Kidney capillary endothelial cell (primary cell): ENCODE data around the gene ZDHHC19.
"Not testable (repeated sequence)": the region's sequence is repeated elsewhere in the genome, so short reads cannot be mapped to it uniquely, and the experiment has no call there.

ENCODE experiments used
- DNase-seq: peaks from one replicate; pipeline ENCODE4 v3.0.0-alpha.2; 2018; ENCODE audit warnings: low spot score

Gene ZDHHC19

DNA sequence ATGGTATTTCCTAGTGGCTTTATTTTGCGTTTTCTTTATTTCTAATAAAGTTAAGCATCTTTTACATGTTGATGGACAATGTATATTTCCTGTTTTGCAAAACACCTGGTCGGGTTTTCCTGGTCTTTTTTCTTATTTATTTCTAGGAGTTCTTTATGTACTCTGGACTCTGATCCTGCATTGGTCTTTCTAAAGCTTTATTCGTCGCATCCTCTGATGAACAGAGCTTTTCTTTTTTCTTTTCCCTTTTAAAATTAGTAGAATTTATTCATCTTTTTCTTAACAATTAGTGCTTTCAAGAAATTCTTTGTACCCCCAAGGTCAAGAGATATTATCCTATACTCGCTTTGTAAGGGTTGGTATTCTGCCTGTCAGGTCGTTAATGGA, 32.2 kb downstream of the ZDHHC19 start:
- DNase-seq = no peak

DNA sequence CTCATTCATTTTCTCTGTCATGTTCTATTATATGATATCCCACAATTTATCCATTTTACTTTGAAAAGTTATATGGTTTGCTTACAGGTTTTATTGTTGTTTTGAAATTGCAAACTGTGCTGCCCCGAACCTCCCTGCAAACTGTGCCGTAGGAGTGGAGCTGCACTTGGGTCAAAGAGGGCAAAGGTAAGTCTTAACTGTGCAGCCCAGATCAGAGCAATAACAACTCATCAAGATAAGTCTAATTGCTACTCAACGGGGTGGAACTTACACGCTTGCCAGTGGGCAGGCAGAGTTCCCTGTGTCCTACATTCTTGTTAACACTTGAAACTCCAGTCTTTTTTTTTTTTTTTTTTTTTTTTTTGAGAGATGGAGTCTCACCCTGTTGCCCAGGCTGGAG, 33.2 kb downstream of the ZDHHC19 start:
- no peak for DNase-seq

DNA sequence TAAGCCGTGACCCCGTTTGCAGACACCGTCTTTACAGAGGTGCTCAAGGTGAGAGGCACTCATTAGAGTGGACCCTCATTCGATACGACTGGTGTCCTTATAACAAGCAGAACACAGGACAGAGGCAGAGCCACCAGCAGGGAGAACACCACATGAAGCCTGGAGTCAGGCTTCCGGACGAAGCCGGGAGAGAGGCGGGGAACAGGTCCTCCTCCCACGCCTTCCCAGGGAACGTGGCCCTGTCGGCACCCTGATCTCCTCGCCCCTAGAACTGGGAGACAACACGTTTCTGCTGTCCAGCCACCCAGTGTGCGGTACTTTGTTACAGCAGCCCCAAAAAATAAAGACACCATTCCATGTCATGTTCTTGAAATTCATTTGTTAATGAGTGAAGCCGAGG, 33.6 kb downstream of the ZDHHC19 start:
- DNase-seq = no peak

DNA sequence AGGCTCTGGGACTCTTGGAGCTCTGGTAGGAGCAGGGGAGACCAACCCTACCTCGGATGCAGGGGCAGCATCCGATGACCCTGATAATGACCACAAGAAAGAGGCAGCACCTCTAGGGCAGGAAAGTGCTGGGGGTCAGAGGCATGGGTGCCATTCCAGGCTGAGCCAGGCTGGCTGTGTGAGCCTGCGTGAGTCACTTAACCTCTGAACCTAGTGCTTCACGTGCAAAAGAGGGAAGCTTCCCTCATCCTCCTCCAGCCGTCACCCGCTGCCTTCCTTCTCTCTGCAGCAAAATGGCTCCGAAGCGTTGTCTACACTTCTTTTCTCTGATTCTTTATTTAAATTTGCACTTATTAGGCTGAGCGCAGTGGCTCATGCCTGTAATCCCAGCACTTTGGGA, 35.5 kb downstream of the ZDHHC19 start:
- DNase-seq = no peak

DNA sequence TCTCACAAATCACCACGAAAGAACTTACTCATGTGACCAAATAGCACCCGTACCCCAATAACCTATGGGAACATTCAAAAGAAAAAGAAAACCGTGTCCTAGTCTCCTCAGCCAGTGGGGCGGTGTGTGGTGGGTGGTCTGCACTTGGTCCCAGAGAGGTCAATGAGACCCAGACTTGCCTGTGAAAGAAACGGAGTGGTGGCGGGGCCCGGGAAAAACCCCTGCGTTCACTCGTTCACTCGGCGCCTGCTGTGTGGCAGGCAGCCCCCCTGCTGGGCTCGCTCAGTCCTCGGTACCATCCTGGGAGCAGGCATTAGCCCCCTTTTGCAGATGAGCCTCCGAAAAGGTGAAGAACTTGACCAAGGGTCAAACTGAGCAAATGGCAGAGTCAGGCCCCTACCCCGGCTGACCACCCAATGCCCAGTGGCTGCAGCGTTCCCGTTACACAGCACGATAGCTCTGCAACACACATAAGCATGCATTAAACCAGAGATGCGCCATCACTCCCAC, 36.0 kb downstream of the ZDHHC19 start:
- no peak for DNase-seq

DNA sequence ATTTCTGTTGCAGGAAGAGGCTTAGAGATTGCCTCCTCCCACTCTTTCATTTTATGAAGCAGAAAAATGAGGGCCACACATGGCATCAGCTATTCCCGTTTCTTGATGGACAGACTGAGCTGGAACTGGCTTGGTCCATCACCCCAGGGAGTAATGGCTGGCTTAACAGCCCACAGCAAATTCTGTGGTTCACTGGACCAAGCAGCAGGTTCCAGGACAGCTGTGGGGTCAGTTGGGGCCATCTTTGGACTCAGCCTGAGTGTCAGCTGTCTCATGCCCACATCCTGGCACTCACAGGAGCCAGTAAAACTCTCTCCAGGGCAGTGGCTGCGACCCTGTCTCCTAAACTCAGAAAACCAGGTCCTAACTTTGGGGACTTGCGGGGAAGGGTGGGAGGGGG, 36.5 kb downstream of the ZDHHC19 start:
- DNase-seq = no peak

DNA sequence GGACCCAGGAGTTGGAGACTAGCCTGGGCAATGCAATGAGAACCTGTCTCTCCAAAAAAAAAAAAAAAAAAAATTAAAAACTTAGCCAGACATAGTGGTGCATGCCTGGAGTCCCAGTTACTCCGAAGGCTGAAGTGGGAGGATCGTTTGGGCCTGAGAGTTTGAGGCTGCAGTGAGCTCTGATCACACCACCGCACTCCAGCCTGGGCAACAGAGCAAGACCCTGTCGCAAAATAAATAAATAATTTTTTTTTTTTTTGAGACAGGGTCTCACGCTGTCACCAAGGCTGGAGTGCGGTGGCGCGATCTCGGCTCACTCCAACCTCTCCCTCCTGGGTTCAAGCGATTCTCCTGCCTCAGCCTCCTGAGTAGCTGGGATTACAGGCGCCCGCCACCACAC, 40.9 kb downstream of the ZDHHC19 start:
- DNase-seq = not testable (repeated sequence)

DNA sequence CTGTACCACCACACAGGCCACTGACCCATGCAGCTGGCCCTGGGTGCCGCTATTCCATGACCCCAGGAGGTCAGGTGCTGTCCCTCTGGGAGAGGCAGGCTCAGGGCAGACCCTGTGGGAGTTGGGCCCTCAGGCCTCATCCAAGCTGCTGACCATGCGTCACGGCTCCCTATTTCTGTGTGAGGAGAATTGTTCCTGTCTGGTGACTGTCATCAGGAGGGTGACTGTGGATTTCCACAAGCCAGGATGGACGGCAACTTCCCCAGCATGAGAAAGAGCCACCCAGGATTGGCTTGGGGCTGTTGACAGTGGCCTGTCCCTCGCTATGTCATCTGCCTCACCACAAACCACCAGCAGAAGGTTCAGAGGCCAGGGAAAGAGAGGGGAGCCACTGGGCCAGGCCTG, 41.4 kb downstream of the ZDHHC19 start:
- DNase-seq = no peak

DNA sequence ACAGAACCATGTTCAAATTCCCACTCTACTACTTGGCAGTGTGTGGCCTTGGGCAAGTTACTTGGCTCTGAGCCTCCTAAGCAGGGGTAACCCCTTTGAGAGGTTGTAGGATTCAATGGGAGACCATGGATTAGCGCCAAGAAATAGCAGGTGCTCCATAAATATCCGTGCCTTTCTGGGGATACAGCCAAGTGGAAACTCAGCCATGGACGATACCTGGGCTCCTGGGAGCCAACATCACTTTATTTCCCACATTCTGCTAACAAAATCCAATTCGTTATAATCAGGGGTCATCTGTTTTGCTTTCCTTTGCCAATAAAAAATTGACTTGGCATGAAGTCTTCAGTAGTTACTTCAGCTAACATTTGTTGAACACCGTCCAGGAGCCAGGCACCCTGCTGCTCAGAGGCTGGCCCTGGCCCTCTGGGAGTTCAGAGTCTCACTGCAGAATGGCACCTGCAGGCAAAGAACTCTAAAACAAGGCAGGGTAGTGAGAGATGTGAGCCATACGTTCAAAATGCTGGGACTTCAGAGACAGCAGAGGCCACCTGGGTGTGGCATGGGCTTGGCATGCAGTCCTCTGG, 42.3 kb downstream of the ZDHHC19 start:
- DNase-seq = no peak

DNA sequence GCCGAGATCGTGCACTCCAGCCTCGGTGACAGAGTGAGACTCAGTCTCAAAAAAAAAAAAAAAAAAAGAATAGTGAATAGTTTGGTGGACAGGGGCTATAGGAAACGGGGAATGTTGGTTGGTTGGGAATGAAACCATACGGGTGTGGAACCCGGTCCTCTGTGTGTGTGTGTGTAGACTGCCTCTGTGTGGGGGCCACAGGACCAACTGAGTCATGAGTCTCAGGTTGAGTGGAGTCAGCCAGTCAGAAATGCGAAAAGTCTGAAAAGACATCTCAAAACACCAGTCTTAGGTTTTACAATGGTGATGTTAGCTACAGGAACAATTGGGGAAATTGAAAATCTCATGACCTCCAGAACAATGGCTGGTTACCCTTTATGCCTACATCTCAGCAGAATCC, 44.5 kb downstream of the ZDHHC19 start:
- DNase-seq = no peak

DNA sequence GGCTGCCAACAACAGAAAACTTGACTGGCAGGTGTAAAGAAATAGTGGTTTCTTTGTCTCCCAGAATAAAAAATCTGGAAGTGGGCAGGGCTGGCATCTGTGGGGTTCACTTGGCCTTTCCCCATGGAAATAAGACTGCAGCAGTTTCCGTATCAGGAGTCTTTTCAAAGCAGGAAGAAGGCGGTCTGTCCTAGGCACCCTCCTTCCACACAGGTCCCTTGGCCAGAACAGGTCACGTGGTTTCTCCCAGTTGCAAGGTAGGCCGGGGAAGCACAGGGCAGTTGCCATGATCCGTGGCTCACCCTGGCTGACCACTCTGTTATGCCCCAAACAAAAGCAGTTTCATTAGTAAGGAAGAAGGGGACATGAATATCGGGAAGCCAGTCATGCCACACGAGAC, 45.4 kb downstream of the ZDHHC19 start:
- DNase-seq = no peak

DNA sequence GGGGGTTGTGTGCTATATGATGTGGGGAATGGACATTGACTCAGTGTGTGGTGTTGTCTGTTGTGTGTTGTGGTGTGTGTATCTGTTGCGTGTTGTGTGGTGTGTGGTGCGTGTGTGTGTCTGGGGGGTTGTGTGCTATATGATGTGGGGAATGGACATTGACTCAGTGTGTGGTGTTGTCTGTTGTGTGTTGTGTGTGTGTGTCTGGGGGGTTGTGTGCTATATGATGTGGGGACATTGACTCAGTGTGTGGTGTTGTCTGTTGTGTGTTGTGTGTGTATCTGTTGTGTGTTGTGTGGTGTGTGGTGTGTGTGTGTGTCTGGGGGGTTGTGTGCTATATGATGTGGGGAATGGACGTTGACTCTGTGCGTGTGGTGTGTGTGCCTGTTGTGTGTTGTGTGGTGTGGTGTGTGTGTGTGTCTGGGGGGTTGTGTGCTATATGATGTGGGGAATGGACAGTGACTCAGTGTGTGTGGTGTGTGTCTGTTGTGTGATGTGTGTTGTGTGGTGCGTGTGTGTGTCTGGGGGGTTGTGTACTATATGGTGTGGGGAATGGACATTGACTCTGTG, 46.1 kb downstream of the ZDHHC19 start:
- not testable (repeated sequence) for DNase-seq

DNA sequence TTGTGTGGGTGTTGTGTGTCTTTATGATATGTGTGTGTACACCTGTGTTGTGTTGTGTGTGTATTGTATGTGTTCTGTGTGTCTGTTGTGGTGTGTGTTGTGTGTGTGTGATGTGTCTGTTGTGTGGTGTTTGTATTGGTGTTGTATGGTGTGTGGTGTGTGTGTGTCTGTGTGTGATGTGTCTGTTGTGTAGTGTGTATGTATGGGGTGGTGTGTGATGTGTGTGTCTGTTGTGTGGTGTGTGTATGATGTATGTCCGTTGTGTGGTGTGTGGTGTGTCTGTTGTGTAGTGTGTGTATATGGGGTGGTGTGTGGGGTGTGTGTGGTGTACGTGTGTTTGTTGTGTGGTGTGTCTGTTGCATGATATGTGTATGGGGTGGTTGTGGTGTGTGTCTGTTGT, 46.6 kb downstream of the ZDHHC19 start:
- DNase-seq = no peak

DNA sequence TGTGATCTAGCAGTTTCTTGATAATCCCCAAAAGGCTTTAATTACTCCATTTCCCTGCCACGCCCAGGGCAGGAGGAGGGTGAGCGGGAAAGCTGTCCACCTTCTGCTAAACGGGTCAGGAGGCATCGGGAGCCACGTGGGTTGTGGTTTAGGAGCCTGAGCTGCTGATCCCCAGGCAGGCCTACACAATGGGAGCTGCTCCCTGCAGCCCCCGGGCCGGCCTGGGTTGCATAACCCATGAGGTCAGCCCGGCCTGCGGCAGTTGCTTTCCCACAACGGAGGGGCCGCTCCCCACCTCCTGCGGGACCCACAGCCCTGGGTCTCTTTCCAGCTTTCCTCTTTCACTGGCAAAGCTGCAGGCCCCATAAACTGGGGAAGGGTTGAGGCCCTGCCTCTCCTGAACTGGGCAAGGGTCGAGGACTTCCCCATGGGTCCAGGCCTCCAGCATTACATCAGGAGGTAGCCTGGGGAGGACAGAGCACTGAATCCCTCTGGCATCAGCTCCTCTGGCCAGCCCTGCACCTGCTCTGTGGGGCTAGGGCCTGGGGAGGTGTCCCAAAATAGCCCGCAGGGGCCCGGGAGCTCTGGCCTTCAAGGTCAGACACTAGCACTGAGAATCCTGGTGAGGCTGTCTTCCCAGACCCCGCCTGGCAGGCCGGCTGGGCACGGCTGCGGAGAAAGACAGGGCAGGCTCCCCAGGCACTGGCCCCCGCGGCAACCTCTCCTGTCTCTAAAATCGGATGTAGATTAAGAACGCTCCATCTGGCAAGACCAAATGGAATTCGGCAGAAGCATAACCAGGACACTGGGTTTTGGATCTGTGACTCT, 47.3 kb downstream of the ZDHHC19 start:
- DNase-seq = no peak

DNA sequence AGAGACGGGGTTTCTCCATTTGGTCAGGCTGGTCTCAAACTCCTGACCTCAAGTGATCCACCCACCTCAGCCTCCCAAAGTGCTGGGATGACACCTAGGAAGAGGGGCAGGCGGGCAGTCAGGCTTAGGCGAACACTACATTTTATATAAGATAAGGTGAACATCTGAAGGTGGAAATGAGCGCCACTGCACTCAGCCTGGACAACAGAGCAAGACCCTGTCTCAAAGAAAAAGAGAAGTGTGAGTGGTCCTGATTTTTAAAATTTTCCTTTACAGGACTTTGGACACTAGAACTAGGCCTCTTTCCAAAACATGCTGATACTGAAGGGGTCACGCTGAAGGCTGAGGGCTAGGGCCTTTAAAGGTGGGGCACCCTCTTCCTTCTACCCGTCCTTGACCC, 48.0 kb downstream of the ZDHHC19 start:
- no peak for DNase-seq

DNA sequence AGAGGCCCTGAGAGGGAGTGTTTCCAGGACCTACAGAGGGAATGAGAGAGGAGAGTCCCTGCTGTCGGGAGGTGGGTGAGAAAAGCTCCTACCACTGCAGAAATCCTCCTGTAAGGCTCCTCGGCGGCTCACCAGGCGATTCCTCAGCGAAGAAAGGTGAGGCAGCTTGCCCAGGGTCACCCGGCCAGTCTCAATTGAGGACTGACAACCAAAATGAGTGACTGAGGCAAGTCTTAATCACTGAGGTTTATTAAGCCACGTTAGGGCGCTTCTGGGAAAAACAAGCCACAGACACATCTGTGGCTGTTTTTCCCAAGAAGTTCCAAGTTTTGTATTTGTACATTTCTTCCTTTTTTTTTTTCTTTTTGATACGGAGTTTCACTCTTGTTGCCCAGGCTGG, 48.5 kb downstream of the ZDHHC19 start:
- no peak for DNase-seq

DNA sequence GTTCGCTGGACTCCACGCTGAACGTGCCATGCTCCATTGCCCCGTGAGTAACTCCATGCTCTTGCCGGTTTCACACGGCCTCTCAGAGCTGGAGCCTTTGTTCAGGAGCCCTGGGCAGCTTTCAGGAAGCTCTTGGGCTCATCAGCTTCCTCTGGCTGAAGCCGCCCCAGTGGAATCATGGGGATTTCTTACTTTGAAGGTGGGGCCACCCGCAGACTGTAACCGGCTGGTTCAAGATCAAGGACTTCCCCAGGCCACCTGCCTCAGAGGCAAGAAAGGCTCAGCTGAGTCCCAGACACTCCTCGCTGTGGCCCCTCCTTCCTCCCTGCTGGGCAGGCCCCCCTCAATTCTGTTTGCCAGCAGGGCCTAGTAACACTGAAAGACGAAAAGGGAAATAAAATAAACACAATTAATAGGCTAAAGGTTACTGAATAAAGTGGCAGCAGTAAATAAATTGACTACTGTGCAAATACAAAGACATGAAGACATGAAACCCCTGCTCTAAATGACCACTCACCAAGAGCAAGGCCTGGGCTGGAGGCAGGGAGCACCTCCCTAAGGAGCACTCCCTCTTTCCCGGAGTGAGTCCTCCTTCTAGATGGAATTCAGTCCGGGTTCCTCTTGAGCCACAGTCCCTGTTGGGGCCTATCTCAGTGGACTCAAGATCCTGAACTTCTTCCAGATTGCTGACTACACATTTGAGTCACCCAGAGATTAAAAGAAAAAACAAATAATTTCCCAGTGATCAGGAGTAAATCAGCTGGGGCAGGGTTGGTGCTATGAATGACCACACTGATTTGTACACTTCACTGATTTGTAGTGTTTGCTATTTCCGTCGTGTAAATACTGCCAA, 51.0 kb downstream of the ZDHHC19 start:
- DNase-seq = peak; percentile 57

DNA sequence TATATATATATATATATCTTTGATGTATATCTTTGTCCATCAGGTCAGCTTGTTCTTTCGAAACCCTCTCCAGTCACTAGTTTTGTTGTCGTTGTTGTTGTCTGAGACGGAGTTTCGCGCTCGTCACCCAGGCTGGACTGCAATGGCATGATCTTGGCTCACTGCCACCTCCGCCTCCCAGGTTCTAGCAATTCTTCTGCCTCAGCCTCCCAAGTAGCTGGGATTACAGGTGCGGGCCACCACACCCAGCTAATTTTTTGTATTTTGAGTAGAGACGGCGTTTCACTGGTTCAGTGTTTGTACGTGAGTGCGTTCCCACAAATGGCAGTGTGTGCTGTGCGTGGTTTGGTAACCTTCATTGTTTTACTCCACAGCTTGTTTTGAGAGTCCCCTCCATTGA, 51.7 kb downstream of the ZDHHC19 start:
- DNase-seq = no peak

DNA sequence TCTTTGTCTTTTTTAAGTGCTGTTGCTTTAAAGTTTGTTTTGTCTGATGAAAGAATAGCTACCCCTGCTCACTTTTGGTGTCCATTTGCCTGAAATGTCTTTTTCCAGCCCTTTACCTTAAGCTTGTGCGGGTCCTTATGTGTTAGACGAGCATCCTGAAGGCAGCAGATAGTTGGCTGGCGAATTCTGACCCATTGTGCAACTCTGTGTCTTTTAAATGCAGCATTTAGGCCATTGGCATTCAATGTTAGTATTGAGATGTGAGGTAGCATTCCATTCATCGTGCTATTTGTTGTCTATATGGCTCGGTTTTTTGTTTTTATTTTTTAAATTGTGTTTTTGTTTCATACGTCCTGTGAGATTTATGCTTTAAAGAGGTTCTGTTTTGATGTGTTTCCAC, 55.0 kb downstream of the ZDHHC19 start:
- DNase-seq = no peak

DNA sequence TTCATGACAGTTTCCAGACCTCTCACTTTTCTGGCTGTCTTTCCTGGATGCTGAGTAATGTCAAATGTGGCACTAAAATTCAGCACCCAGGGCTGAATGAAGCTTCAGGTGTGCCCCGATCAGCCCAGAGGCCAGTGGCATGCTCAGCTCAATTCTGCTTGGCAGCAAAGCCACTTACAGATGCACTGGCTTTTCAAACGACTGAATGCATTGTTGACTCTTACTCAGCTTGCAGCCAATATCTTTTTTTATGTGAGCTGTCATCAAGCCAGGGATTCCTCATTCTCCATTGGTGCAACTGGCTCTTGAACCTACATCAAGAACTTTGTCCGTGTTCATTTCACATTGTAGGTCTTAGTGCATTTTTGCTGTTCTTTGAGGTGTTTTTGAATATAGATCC, 60.7 kb downstream of the ZDHHC19 start:
- DNase-seq = no peak

DNA sequence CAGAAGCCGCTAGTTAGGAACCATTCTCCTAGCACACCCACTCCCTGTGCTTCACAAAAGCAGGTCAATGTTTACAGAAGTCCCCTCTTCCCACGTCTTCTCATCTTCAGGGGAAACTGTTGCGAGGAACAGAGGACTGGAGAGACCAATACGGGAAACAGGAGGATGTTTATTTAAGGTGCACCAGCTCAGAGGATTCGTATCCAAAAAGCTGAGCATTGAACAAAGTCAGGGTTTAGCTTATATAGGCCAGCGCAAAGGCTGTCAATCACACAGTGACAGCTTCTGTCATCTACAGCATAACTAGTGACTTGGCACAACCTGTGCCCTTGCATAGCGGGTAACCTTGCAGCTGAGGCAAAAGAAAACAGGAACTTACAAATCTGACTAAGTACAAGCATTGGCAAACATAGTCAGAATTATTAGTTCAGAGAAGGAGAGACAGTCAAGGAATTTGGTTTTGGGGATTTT, 61.3 kb downstream of the ZDHHC19 start:
- no peak for DNase-seq

DNA sequence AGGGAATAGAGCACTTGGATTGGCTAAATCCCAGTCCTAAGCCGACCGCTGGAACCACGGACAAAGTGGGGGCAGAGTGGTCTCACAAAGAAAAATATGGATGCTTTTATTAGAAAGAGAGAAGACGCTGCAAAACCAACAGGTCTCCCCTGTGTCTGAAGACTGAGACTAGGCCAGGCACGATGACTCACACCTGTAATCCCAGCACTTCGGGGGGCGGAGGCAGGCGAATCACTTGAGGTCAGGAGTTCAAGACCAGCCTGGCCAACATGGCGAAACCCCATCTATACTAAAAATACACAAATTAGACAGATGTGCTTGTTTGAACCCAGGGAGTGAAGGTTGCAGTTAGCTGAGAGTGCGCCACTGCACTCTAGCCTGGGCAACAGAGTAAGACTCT, 61.8 kb downstream of the ZDHHC19 start:
- no peak for DNase-seq
